ENCODE results near the gene MTERF2. TPM values are rescaled to one million over a fixed set of nuclear protein-coding genes. Genes with fewer than 3 reads are reported as not detected.
"Not testable (repeated sequence)": the region's sequence is repeated elsewhere in the genome, so short reads cannot be mapped to it uniquely, and the experiment has no call there.

The MTERF2 gene
- total and polyA plus RNA-seq, 5 experiments from 2014 or later, result 4.4 to 14.3 (median 9.3) TPM

DNA sequence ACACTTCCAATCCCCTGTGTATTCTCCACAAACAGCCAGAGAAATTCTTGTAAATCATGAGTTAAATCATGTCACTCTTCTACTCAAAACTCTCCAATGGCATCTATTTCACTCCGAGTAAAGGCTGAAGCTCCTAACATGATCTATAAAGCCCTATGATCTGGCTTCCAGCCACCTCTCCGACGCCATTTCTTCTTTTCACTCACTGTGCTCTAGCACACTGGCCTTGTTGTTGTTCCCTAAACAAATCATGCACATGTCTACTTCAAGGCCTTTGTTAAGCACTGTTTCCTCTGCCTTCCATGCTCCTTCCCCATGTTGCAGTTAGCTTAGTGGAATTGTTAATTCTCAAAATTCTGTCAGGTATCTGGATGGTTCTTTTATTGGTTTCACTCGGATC is 30.1 kb upstream of the MTERF2 start:
- POLR2A ChIA-PET, result no interaction called here
- Mint-ChIP-seq H3K27me3 (no peaks in the 10 kb centered on the region), H3K4me3 (no peak overlapping the region), H3K27ac (no peak overlapping the region), H3K4me1 (peaks cover 0 to 3% (median 0%) of the 10 kb centered on the region in 4 donors), H3K9me3 (no peaks in the 10 kb centered on the region), H3K36me3 (peaks cover 4 to 53% (median 43%) of the 10 kb centered on the region in 3 donors)
- ATAC-seq, result no peak
- DNase-seq, result no peak

DNA sequence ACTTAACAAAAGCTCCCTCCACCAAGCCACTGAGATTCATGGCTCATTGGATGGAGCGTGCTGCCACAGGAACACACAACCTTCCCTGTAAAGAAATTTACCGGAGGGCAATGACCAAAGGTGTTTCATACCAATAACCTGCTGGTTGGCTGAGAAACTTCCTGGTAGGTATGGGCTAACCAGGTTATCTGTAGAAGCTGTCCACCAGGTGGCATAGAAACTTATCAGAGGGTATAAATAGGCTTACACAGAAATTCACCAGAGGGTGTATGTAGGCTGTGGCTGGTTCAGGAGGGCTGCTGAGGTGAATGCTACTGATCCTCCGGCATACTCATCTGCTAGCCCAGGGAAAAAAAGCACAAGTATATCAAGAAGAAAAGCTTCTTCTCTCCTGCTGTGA is 27.1 kb upstream of the MTERF2 start:
- H3K36me3 Mint-ChIP-seq, result peaks cover 4 to 37% (median 36%) of the 10 kb centered on the region in 3 donors
- DNase-seq (peak in 2 of 10 donors; percentile 1 to 4), ATAC-seq (peak; percentile 58 to 61)
- peaks cover 0 to 3% (median 0%) of the 10 kb centered on the region in 4 donors for H3K4me1 Mint-ChIP-seq
- peak overlapping the region in 1 of 10 donors; percentile 56 for H3K27ac Mint-ChIP-seq
- H3K27me3 Mint-ChIP-seq, result no peaks in the 10 kb centered on the region
- POLR2A ChIA-PET, result no interaction called here
- no peaks in the 10 kb centered on the region for H3K9me3 Mint-ChIP-seq
- H3K4me3 Mint-ChIP-seq, result no peak overlapping the region

DNA sequence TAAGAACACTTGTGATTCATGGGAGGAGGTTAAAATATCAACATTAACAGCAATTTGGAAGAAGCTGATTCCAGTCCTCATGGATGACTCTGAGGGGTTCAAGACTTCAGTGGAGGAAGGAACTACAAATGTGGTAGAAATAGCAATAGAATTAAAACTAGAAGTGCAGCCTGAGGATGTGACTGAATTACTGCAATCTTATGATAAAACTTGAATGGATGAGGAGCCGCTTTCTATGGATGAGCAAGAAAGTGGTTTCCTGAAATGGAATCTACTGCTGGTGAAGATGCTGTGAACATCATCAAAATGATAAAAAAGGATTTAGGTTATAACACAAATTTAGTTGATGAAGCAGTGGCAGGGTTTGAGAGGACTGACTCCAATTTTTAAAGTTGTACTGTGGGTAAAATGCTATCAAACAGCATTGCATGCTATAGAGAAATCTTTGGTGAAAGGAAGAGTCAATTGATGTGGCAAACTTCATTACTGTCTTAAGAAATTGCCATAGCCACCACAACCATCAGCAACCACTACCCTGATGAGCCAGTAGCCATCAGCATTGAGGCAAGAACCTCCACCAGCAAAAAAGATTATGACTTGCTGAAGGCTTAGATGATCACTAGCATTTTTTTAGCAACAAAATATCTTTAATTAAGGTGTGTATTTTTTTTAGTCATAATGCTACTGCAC is 25.9 kb upstream of the MTERF2 start:
- Mint-ChIP-seq H3K4me3 (no peak overlapping the region), H3K4me1 (peaks cover 0 to 3% (median 0%) of the 10 kb centered on the region in 4 donors), H3K27me3 (no peaks in the 10 kb centered on the region), H3K9me3 (no peaks in the 10 kb centered on the region), H3K36me3 (peaks cover 3 to 37% (median 30%) of the 10 kb centered on the region in 3 donors), H3K27ac (no peak overlapping the region)
- ATAC-seq, result no peak
- POLR2A ChIA-PET, result no interaction called here
- no peak for DNase-seq

DNA sequence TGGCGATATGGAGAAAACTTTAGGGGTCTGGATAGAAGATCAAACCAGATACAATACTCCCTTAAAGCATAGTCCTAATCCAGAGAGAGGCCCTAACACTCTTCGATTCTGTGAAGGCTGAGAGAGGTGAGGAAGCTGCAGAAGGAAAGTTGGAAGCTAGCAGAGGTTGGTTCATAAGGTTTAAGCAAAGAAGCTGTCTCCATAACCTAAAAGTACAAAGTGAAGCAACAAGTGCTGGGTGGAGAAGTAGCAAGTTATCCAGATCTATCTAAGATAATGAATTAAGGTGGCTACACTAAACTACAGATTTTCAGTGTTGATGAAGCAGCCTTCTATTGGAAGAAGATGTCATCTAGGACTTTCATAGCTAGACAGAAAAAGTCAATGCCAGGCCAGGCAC is 24.6 kb upstream of the MTERF2 start:
- H3K4me3 Mint-ChIP-seq, result no peak overlapping the region
- ATAC-seq (no peak), DNase-seq (no peak)
- POLR2A ChIA-PET, result no interaction called here
- peaks cover 0 to 29% (median 18%) of the 10 kb centered on the region in 3 donors for H3K36me3 Mint-ChIP-seq
- H3K27ac Mint-ChIP-seq, result peak overlapping the region in 2 of 10 donors; percentile 3 to 56
- H3K9me3 Mint-ChIP-seq, result no peaks in the 10 kb centered on the region
- H3K4me1 Mint-ChIP-seq, result no peaks in the 10 kb centered on the region
- H3K27me3 Mint-ChIP-seq, result no peaks in the 10 kb centered on the region

DNA sequence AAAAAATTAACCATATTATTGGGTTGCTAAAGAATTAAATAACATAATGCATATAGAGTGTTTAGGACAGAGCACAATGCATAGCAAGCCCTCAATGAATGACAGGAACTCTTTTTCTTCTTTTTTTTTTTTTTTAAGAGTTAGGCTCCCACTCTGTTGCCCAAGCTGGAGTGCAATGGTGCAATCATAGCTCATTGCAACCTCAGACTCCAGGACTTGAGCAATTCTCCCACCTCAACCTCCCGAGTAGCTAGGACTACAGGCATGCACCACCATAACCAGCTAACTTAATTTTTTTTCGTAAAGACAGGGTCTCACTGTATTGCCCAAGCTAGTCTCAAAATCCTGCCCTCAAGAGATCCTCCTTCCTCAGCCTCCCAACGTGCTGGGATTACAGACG is 20.5 kb upstream of the MTERF2 start:
- Mint-ChIP-seq H3K36me3 (peaks cover 0 to 28% (median 14%) of the 10 kb centered on the region in 3 donors), H3K4me3 (no peak overlapping the region), H3K4me1 (no peaks in the 10 kb centered on the region), H3K27me3 (no peaks in the 10 kb centered on the region), H3K27ac (no peak overlapping the region), H3K9me3 (no peaks in the 10 kb centered on the region)
- DNase-seq (no peak), ATAC-seq (no peak)
- POLR2A ChIA-PET, result interaction anchor here (0.7 kb wide), 1 partner anchor 83 kb away, joined by 5 read pairs; no protein-coding TSS in a partner anchor

DNA sequence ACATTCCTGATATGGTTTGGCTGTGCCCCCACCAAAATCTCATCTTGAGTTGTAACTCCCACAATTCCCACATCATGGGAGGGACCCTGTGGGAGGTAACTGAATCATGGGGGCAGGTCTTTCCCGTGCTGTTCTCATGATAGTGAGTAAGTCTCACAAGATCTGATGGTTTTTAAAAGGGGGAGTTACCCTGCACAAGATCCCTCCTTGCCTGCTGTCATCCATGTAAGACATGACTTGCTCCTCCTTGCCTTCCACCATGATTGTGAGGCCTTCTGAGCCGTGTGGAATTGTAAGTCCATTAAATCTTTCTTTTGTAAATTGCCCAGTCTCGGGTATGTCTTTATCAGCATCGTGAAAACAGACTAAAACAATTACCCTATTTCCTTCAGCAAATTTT is 15.7 kb upstream of the MTERF2 start:
- H3K4me3 Mint-ChIP-seq, H3K27me3 Mint-ChIP-seq, H3K4me1 Mint-ChIP-seq, H3K9me3 Mint-ChIP-seq, POLR2A ChIA-PET, ATAC-seq, H3K27ac Mint-ChIP-seq, DNase-seq: not testable (repeated sequence)
- peaks cover 3 to 40% (median 26%) of the 10 kb centered on the region in 3 donors for H3K36me3 Mint-ChIP-seq

DNA sequence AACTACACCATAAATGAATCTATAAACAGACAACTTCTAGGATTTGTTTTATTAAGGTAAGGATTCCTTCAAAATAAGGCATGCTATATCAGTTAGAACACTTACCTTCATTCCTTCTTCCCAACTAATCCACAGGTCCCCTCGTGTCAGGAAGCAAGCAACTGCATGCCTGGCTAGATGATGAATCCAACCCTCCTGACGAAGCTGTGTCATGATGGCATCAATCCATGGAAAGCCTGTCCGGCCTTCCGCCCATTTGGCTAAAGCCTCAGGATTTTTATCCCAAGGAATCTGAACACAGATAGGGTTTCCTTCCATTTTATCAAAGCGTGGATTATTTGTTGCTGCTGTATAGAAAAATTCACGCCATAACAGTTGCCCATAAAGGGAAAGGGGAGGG is 12.5 kb upstream of the MTERF2 start:
- no peaks in the 10 kb centered on the region for H3K27me3 Mint-ChIP-seq
- no peak for ATAC-seq
- no peak for DNase-seq
- no peak overlapping the region for H3K27ac Mint-ChIP-seq
- H3K4me3 Mint-ChIP-seq, result no peak overlapping the region
- no peaks in the 10 kb centered on the region for H3K4me1 Mint-ChIP-seq
- H3K36me3 Mint-ChIP-seq, result peaks cover 9 to 57% (median 42%) of the 10 kb centered on the region in 3 donors
- no peaks in the 10 kb centered on the region for H3K9me3 Mint-ChIP-seq
- POLR2A ChIA-PET, result no interaction called here

DNA sequence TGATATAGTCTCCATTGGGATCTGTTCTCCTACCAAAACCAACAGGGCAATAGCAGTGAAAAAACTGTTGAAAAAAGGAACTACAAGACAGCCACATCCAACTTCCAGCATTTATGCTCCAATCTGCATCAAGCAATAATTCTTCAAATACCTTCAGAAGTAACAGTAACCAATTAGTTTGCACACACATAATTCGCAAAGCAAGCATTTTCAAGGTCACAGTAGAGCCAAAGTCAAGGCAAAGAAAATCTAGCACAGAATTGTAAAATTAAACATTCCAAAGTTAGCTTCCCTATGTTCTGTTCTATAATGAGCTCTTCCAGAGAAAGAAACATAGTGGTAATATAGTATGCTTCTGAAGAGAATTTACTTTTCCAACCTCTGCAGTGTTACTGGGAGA is 11.0 kb upstream of the MTERF2 start:
- no peak overlapping the region for H3K4me3 Mint-ChIP-seq
- H3K27ac Mint-ChIP-seq, result peak overlapping the region in 1 of 10 donors; percentile 18
- H3K4me1 Mint-ChIP-seq, result no peaks in the 10 kb centered on the region
- no peaks in the 10 kb centered on the region for H3K27me3 Mint-ChIP-seq
- DNase-seq, result no peak
- ATAC-seq, result no peak
- H3K36me3 Mint-ChIP-seq, result peaks cover 9 to 57% (median 35%) of the 10 kb centered on the region in 3 donors
- no peaks in the 10 kb centered on the region for H3K9me3 Mint-ChIP-seq
- POLR2A ChIA-PET, result no interaction called here

DNA sequence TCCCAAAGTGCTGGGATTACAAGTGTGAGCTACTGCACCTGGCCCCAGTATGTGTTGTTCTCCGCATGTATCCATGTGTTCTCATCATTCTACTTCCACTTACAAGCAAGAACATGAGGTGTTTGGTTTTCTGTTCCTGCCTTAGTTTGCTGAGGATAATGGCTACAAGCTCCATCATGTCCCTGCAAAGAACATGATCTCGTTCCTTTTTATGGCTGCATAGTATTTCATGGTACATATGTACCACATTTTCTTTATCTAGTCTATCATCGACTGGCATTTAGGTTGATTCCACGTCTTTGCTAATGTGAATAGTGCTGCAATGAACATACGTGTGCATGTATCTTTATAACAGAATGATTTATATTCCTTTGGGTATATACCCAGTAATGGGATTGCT is 9.2 kb upstream of the MTERF2 start:
- peaks cover 9 to 46% (median 24%) of the 10 kb centered on the region in 3 donors for H3K36me3 Mint-ChIP-seq
- H3K9me3 Mint-ChIP-seq, result not testable (repeated sequence)

DNA sequence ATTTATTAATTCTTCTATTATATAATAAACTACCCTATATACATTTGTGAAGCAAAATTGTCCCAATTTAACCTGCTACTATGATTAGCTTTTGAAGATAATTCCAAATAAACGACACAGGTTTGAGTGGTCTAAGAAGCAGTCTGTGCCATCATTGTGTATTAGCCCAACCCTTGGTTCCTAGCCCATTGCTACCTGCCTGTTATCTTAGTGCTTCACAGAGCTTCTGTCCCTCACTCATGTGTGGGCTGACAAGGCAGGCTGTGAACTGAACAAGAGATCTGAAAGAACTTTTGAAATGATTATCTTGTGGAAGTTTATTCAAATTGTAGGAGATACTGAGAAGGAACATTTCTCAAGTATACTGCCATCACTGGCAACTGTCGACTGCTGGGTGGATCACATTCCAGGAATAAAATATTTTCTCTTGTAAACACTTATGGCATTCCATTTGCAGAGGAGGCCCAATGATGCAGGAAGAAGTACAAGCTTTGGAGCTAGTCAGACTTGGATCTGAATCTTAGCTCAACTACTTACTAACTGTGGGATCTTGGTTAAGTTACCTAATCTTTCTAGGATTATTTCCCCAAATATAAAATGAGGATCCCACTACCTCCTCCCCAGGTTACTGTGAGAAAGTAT is 7.8 kb upstream of the MTERF2 start:
- peaks cover 9 to 37% (median 22%) of the 10 kb centered on the region in 3 donors for H3K36me3 Mint-ChIP-seq
- no peaks in the 10 kb centered on the region for H3K9me3 Mint-ChIP-seq
- no peaks in the 10 kb centered on the region for H3K4me1 Mint-ChIP-seq
- ATAC-seq, result no peak
- H3K27me3 Mint-ChIP-seq, result no peaks in the 10 kb centered on the region
- no peak for DNase-seq
- POLR2A ChIA-PET, result no interaction called here
- peak overlapping the region in 1 of 10 donors; percentile 14 for H3K27ac Mint-ChIP-seq
- H3K4me3 Mint-ChIP-seq, result no peak overlapping the region

More for the DNA sequence above, 9.2 kb upstream of the MTERF2 start:
- H3K4me3 Mint-ChIP-seq, ATAC-seq, H3K27ac Mint-ChIP-seq, POLR2A ChIA-PET, DNase-seq, H3K4me1 Mint-ChIP-seq, H3K27me3 Mint-ChIP-seq: not testable (repeated sequence)

DNA sequence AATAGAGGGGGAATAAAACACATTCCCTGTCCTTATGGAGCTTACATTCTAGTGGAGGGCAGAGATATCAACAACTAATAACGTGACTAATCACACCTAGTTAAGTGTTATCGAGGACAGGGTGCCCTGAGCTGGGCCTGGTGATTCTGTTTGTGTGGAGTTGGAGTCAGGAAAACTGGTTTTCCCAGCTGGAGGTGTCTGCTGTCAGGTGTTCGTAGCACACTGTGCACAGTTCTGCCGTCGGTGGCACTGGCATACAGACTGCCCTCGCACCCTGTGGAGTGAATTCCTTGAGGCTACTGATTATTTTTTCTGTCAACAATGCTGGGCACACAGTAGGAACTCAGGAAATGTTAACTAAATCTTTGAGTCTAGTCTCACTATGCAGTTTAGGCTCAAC is 900 bp upstream of the MTERF2 start:
- POLR2A ChIA-PET, result interaction anchor here (1.1 to 2.9 kb wide), 4 partner anchors 9 to 32 kb away, joined by 3 to 26 read pairs (median 4); partner anchors contain the start of gene TMEM263
- H3K36me3 Mint-ChIP-seq, result peaks cover 5 to 10% (median 5%) of the 10 kb centered on the region in 3 donors
- ATAC-seq (no peak), DNase-seq (no peak)
- H3K4me1 Mint-ChIP-seq, result peaks cover 35 to 45% (median 43%) of the 10 kb centered on the region in 4 donors
- peak overlapping the region in 3 of 10 donors; percentile 81 to 95 (median 94) for H3K27ac Mint-ChIP-seq
- no peaks in the 10 kb centered on the region for H3K27me3 Mint-ChIP-seq
- H3K9me3 Mint-ChIP-seq, result peaks cover 0 to 11% (median 0%) of the 10 kb centered on the region in 9 donors
- peak overlapping the region; percentile 93 to 98 (median 96) for H3K4me3 Mint-ChIP-seq

DNA sequence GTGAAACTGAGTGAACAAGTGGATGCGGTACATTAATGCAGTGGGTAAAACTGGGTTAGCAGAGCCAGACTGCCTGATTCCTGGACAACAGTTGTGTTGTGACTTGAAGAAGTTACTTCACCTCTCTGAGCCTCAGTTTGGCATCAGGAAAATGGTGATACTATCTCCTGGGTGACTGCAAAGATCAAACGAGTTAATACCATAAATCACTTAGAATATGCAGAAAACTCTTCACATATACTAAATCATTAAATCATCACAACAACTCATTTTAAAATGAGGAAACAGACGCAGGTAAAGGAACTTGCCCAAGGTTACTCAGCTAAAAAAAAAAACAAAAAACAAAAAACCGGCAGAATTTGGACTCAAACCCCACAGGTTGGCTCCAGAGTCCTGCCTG is 811 bp downstream of the MTERF2 start:
- Mint-ChIP-seq H3K4me1 (peaks cover 35 to 49% (median 47%) of the 10 kb centered on the region in 4 donors), H3K9me3 (peaks cover 0 to 11% (median 0%) of the 10 kb centered on the region in 9 donors), H3K4me3 (peak overlapping the region; percentile 93 to 98 (median 96)), H3K27ac (peak overlapping the region in 8 of 10 donors; percentile 68 to 95 (median 92)), H3K36me3 (peaks cover 5 to 8% (median 5%) of the 10 kb centered on the region in 3 donors), H3K27me3 (no peaks in the 10 kb centered on the region)
- ATAC-seq (no peak), DNase-seq (no peak)
- POLR2A ChIA-PET, result interaction anchor here (1.5 to 2.9 kb wide), 4 partner anchors 10 to 107 kb away, joined by 5 to 26 read pairs (median 6); partner anchors contain the start of genes CRY1 and TMEM263

DNA sequence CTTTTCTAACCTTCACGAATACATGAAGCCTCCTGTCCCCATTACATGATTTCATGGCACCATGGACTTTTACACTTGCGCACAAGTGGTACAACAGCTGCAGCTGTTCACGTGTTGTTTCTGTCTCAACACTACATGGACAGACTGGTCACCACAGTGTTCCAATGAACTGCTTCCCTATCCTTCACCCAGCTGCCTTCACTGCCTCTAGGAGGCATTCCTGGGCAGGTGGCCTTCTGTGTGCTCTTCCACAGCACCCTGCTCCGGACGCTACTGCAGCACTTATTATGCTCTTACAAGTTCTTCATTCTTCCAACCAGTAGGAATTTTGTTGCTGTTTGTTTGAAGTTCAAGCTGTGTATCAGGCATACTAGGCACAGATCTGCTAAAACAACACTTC is 1.5 kb downstream of the MTERF2 start:
- no peak for DNase-seq
- ATAC-seq, result no peak
- peaks cover 5 to 8% (median 5%) of the 10 kb centered on the region in 3 donors for H3K36me3 Mint-ChIP-seq
- POLR2A ChIA-PET, result interaction anchor here (0.9 to 1.5 kb wide), 2 partner anchors 9 to 30 kb away, joined by 4 to 6 read pairs; partner anchors contain the start of gene TMEM263
- H3K27ac Mint-ChIP-seq, result peak overlapping the region in 6 of 10 donors; percentile 5 to 95 (median 60)
- H3K4me1 Mint-ChIP-seq, result peaks cover 37 to 52% (median 48%) of the 10 kb centered on the region in 4 donors
- peaks cover 0 to 11% (median 0%) of the 10 kb centered on the region in 9 donors for H3K9me3 Mint-ChIP-seq
- H3K27me3 Mint-ChIP-seq, result no peaks in the 10 kb centered on the region
- peak overlapping the region in 6 of 10 donors; percentile 12 to 98 (median 95) for H3K4me3 Mint-ChIP-seq
